Activated CD4-positive, CD25-positive, alpha-beta regulatory T cell treated with anti-CD3 and anti-CD28 coated beads, Interleukin-2, amount 50 U/mL, for 72 hours (primary cell): ENCODE results near the gene CDC45.
"Not testable (repeated sequence)": the region's sequence is repeated elsewhere in the genome, so short reads cannot be mapped to it uniquely, and the experiment has no call there.

ENCODE experiments used
- DNase-seq: peaks from one replicate; pipeline ENCODE4 v3.0.0; 2021

The CDC45 gene

GRCh38 chr22:19533049-19533626, 53.4 kb downstream of the CDC45 start:
- DNase-seq = no peak

GRCh38 chr22:19533857-19534256, 54.1 kb downstream of the CDC45 start:
- no peak for DNase-seq

- DNase-seq = no peak
Measured at GRCh38 chr22:19535001-19535400, 55.3 kb downstream of the CDC45 start.

GRCh38 chr22:19536564-19536963, 56.8 kb downstream of the CDC45 start:
- DNase-seq = no peak

GRCh38 chr22:19537941-19538488, 58.3 kb downstream of the CDC45 start:
- DNase-seq = no peak

GRCh38 chr22:19540394-19540793, 60.7 kb downstream of the CDC45 start:
- no peak for DNase-seq

GRCh38 chr22:19543970-19544708, 64.4 kb downstream of the CDC45 start:
- no peak for DNase-seq

GRCh38 chr22:19545935-19546207, 66.2 kb downstream of the CDC45 start:
- no peak for DNase-seq

- DNase-seq = no peak
Measured at GRCh38 chr22:19546680-19547079, 67.0 kb downstream of the CDC45 start.

- no peak for DNase-seq
Measured at GRCh38 chr22:19547620-19548019, 67.9 kb downstream of the CDC45 start.

- not testable (repeated sequence) for DNase-seq
Measured at GRCh38 chr22:19548427-19548826, 68.7 kb downstream of the CDC45 start.

GRCh38 chr22:19548964-19549363, 69.2 kb downstream of the CDC45 start:
- DNase-seq = no peak

GRCh38 chr22:19549428-19549827, 69.7 kb downstream of the CDC45 start:
- no peak for DNase-seq

GRCh38 chr22:19550382-19550781, 70.7 kb downstream of the CDC45 start:
- DNase-seq = no peak

- DNase-seq = no peak
Measured at GRCh38 chr22:19553201-19553600, 73.5 kb downstream of the CDC45 start.

GRCh38 chr22:19554834-19555404, 75.2 kb downstream of the CDC45 start:
- no peak for DNase-seq

- DNase-seq = no peak
Measured at GRCh38 chr22:19555651-19556050, 75.9 kb downstream of the CDC45 start.

- no peak for DNase-seq
Measured at GRCh38 chr22:19556963-19557545, 77.3 kb downstream of the CDC45 start.

- no peak for DNase-seq
Measured at GRCh38 chr22:19559324-19559811, 79.6 kb downstream of the CDC45 start.

- no peak for DNase-seq
Measured at GRCh38 chr22:19559956-19560355, 80.2 kb downstream of the CDC45 start.

- no peak for DNase-seq
Measured at GRCh38 chr22:19565382-19566278, 85.9 kb downstream of the CDC45 start.

- no peak for DNase-seq
Measured at GRCh38 chr22:19566279-19567156, 86.8 kb downstream of the CDC45 start.
